DOHH2 (cell line): ENCODE data around the gene CHRNB2.

Source experiments
- H3F3A ChIP-seq: fragments of 200-600 bp; sonication (generic), shearing (Covaris generic); 2 replicates; pipeline ENCODE4 v1.6.0; 2016; ENCODE audit warnings: antibody characterized with exemption, mild to moderate bottlenecking; ENCODE audit not compliant: control insufficient read depth, insufficient read depth
- H3K27ac ChIP-seq: fragments of 200-600 bp; sonication (generic); 2 replicates; pipeline ENCODE4 v1.5.1; 2014; ENCODE audit warnings: low read depth, mild to moderate bottlenecking, low read length, moderate library complexity
- H3K27me3 ChIP-seq: fragments of 200-600 bp; sonication (generic); 2 replicates; pipeline ENCODE4 v1.6.1; 2014; ENCODE audit warnings: mild to moderate bottlenecking, low read length, mixed read lengths; ENCODE audit not compliant: control insufficient read depth
- H3K36me3 ChIP-seq: fragments of 200-600 bp; sonication (generic); 2 replicates; pipeline ENCODE4 v1.6.1; 2014; ENCODE audit warnings: mild to moderate bottlenecking, low read length, moderate library complexity, mixed read lengths; ENCODE audit not compliant: control insufficient read depth
- H3K4me1 ChIP-seq: fragments of 200-600 bp; sonication (generic); 2 replicates; pipeline ENCODE4 v1.6.1; 2014; ENCODE audit warnings: mild to moderate bottlenecking, low read length, mixed read lengths; ENCODE audit not compliant: control insufficient read depth
- H3K4me2 ChIP-seq: fragments of 200-600 bp; sonication (generic); 2 replicates; pipeline ENCODE4 v1.6.0; 2014; ENCODE audit warnings: mild to moderate bottlenecking, low read length, moderate library complexity
- H3K4me3 ChIP-seq: fragments of 200-600 bp; sonication (generic); 2 replicates; pipeline ENCODE4 v1.5.1; 2014; ENCODE audit warnings: mild to moderate bottlenecking, low read length, mixed read lengths
- H3K79me2 ChIP-seq: fragments of 200-600 bp; sonication (generic); 2 replicates; pipeline ENCODE4 v1.6.1; 2014; ENCODE audit warnings: mild to moderate bottlenecking, low read length, mixed read lengths; ENCODE audit not compliant: control insufficient read depth
- H3K9me2 ChIP-seq: fragments of 200-600 bp; sonication (generic); replicated peaks from 2 replicates; pipeline ENCODE4 v1.6.1; 2014; ENCODE audit warnings: mild to moderate bottlenecking, low read length, mixed read lengths; ENCODE audit not compliant: control insufficient read depth
- H3K9me3 ChIP-seq: fragments of 200-600 bp; sonication (generic); 2 replicates; pipeline ENCODE4 v1.6.1; 2014; ENCODE audit warnings: antibody characterized with exemption, low read length, mixed read lengths; ENCODE audit not compliant: control insufficient read depth, insufficient read depth
- H4K20me1 ChIP-seq: fragments of 200-600 bp; sonication (generic); 2 replicates; pipeline ENCODE4 v1.6.0; 2014; ENCODE audit warnings: low read depth, mild to moderate bottlenecking, antibody characterized with exemption, low read length, moderate library complexity; ENCODE audit not compliant: control insufficient read depth, insufficient read depth
- EZH2phosphoT487 ChIP-seq: fragments of 200-600 bp; sonication (generic); IDR thresholded peaks from 2 replicates; pipeline ENCODE4 v1.6.1; 2017; ENCODE audit warnings: borderline replicate concordance, mild to moderate bottlenecking, antibody characterized with exemption, low read length, moderate library complexity, mixed read lengths
- TF ChIP-seq, protein P1 (sequence below): fragments of 200-600 bp; sonication (generic); IDR thresholded peaks from one replicate; pipeline ENCODE4 v1.5.1; 2014; ENCODE audit warnings: antibody characterized with exemption, mild to moderate bottlenecking, low read depth, low read length; ENCODE audit not compliant: poor library complexity, severe bottlenecking

The CHRNB2 gene

DNA sequence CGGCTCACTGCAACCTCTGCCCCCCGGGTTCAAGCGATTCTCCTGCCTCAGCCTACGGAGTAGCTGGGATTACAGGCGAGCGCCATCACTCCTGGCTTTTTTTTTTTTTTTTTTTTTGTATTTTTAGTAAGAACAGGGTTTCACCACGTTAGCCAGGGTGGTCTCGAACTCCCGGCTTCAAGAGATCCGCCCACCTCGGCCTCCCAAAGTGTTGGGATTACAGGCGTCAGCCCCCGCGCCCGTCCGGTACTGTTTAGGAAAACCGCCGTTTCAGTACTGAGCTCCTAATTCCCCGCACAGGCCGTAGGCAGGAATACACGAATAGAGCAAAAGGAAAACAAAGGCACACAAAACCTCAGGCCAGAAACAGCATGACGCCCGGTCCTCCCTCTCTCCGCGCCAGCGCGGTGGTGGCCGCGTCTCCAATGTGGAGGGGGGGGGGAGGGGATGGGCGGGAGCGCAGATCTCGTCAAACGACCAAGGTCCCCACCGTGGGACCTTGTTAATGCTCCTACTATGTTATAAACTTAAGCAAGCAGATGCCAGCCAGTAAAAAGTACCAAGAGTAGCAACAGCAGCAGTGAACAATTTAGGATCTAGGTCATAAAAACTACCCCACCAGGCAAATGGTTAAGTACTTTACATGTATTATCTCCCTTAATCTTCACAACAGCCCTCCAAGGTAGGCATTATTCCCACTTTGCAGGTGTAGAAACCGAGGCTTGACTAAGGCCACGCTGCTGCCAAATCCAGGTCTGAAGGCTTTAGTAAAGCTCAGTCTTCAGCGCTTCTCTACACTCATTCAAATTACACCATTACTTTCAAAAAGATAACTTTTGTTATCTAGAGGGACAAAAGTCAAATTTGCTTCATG is 41.1 kb downstream of the CHRNB2 start:
- Histone ChIP-seq H4K20me1 (peaks cover 11% of the 10 kb centered on the region), H3K27me3 (no peaks in the 10 kb centered on the region), H3K4me2 (peak overlapping the region; percentile 80), H3K79me2 (peaks cover 97% of the 10 kb centered on the region), H3K9me3 (no peaks in the 10 kb centered on the region), H3F3A (peaks cover 32% of the 10 kb centered on the region), H3K36me3 (peaks cover 29% of the 10 kb centered on the region), H3K4me3 (peak overlapping the region; percentile 90), H3K9me2 (no peaks in the 10 kb centered on the region), H3K4me1 (peaks cover 73% of the 10 kb centered on the region), H3K27ac (peak overlapping the region; percentile 85)
- TF ChIP-seq, protein P1, sequence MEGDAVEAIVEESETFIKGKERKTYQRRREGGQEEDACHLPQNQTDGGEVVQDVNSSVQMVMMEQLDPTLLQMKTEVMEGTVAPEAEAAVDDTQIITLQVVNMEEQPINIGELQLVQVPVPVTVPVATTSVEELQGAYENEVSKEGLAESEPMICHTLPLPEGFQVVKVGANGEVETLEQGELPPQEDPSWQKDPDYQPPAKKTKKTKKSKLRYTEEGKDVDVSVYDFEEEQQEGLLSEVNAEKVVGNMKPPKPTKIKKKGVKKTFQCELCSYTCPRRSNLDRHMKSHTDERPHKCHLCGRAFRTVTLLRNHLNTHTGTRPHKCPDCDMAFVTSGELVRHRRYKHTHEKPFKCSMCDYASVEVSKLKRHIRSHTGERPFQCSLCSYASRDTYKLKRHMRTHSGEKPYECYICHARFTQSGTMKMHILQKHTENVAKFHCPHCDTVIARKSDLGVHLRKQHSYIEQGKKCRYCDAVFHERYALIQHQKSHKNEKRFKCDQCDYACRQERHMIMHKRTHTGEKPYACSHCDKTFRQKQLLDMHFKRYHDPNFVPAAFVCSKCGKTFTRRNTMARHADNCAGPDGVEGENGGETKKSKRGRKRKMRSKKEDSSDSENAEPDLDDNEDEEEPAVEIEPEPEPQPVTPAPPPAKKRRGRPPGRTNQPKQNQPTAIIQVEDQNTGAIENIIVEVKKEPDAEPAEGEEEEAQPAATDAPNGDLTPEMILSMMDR: no peak
- no peak for TF ChIP-seq EZH2phosphoT487

- Histone ChIP-seq H3K9me3 (no peaks in the 10 kb centered on the region), H3K4me3 (peak overlapping the region; percentile 90), H3K27ac (peak overlapping the region; percentile 85), H3K4me2 (peak overlapping the region; percentile 80), H3K36me3 (peaks cover 21% of the 10 kb centered on the region), H4K20me1 (0 out of 2 replicates have a peak, but pooled peaks cover 2% of the 10 kb centered on the region), H3F3A (peaks cover 32% of the 10 kb centered on the region), H3K4me1 (peaks cover 62% of the 10 kb centered on the region), H3K9me2 (no peaks in the 10 kb centered on the region), H3K79me2 (peaks cover 97% of the 10 kb centered on the region), H3K27me3 (no peaks in the 10 kb centered on the region)
- TF ChIP-seq EZH2phosphoT487: no peak
- TF ChIP-seq, protein P1: no peak
Measured at GRCh38 chr1:154609398-154610380, 42.1 kb downstream of the CHRNB2 start.

DNA sequence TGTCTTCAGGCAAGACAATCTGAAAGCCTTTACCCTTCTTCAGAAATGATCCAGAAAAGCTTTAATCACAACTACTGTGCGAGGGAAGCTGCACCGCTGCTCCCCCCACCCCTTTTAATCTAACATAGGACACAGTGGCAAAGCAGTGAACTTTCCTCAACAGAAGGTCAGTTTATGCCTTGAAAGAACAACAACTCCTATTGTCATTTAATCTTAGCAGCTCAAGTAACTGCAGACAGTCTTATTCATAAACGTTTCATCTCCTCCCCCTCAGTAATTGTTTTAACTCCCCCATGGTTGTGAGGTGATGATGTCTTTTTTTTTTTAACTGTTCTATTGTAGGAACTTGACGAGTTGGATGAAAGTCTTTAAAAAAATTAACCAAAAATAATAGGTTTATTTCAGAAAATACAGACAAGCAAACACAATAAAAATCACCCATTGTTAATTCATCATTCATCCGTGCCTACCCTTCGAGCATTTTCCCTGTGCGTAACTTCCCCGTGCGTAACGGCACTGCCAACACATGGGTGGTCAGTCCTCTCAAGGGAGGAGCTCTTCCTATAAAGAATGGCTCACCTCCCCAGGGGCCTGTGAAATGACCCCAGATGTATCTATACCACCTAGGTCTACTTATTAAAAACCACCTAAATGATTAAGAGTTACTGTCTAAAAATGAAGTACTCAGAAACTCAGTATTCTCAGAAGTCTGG is 43.7 kb downstream of the CHRNB2 start:
- Histone ChIP-seq H3K4me2 (peak overlapping the region; percentile 24), H4K20me1 (0 out of 2 replicates have a peak, but pooled peaks cover 2% of the 10 kb centered on the region), H3K36me3 (peaks cover 5% of the 10 kb centered on the region; the same call in 1 of the 2 replicates), H3F3A (peaks cover 32% of the 10 kb centered on the region), H3K27ac (peak overlapping the region; percentile 10; the same call in 1 of the 2 replicates), H3K4me1 (peaks cover 47% of the 10 kb centered on the region), H3K9me2 (no peaks in the 10 kb centered on the region), H3K27me3 (no peaks in the 10 kb centered on the region), H3K9me3 (no peaks in the 10 kb centered on the region), H3K79me2 (peaks cover 95% of the 10 kb centered on the region), H3K4me3 (no peak overlapping the region)
- TF ChIP-seq EZH2phosphoT487: no peak
- TF ChIP-seq, protein P1: no peak
